ENCODE results near the gene ERCC6L2. TPM values are rescaled to one million over a fixed set of nuclear protein-coding genes. Genes with fewer than 3 reads are reported as not detected.

Gene ERCC6L2
- total and polyA plus RNA-seq, 9 of the 15 experiments (the other 6 are each of a cell fraction or from before 2014, with no cell fraction given) = 7.8 to 42.8 (median 23.6) TPM

GRCh38 chr9:95939472-95939871 lies 64.0 kb downstream of the ERCC6L2 start:
- intact Hi-C loops (cut with micrococcal nuclease) = no loop called here
- H3K9ac ChIP-seq (ENCODE audit: insufficient read depth in 1 of 2, low read depth in 2 of 2, low read length in 2 of 2) = no peak overlapping the region
- in situ Hi-C loops (cut with MboI) = no loop called here
- no peak overlapping the region for H3K4me3 ChIP-seq
- no peaks in the 10 kb centered on the region for H3K27me3 ChIP-seq (ENCODE audit: control insufficient read depth in 2 of 2, insufficient read depth in 2 of 2, low read length in 2 of 2)
- H3K4me2 ChIP-seq (ENCODE audit: insufficient read depth, low read length) = no peak overlapping the region
- no peaks in the 10 kb centered on the region for H3K9me3 ChIP-seq (replicated peaks; ENCODE audit: control insufficient read depth, insufficient read depth, low read depth, low read length)
- H3K36me3 ChIP-seq (ENCODE audit: control insufficient read depth, insufficient read depth, low read length) = peaks cover 22% of the 10 kb centered on the region; the same call in 2 of the 3 replicates
- no peaks in the 10 kb centered on the region; the same call in 2 of the 3 replicates for H3K79me2 ChIP-seq (ENCODE audit: control insufficient read depth, insufficient read depth, low read length)
- no peak for ATAC-seq
- H2AFZ ChIP-seq (ENCODE audit: low read depth, low read length) = no peak overlapping the region
- H3K4me1 ChIP-seq (replicated peaks in 1 of 2; ENCODE audit: control insufficient read depth in 2 of 2, insufficient read depth in 2 of 2, low read length in 2 of 2) = no peaks in the 10 kb centered on the region
- H3K9me1 ChIP-seq (ENCODE audit: control insufficient read depth, insufficient read depth, low read length) = no peaks in the 10 kb centered on the region
- ChIA-PET POLR2A (interaction anchor here (1.2 kb wide), 1 partner anchor 15 kb away, joined by 3 read pairs; no protein-coding TSS in a partner anchor), CTCF (ENCODE audit: low intra/inter-chr PET ratio) (no interaction called here)
- TF ChIP-seq ZFP30 (CRISPR knock-in tag; IDR thresholded peaks at IDR 0.05; ENCODE audit: borderline replicate concordance) (no peak), ZNF282 (CRISPR knock-in tag; IDR thresholded peaks at IDR 0.05) (no peak), ZNF316 (IDR thresholded peaks at IDR 0.05) (peak; percentile 54)
- no TSS peak for BruUV-seq (replicated peaks)
- H3K27ac ChIP-seq (ENCODE audit: extremely low read depth, low read depth, low read length) = no peak overlapping the region
- FAIRE-seq = peak; percentile 54
- no peaks in the 10 kb centered on the region for H4K20me1 ChIP-seq (replicated peaks; ENCODE audit: control insufficient read depth, insufficient read depth, low read length)
- 71% methylated on average over 1 of the region's 1 CpG for WGBS (ENCODE audit: insufficient coverage, low coverage, missing lambda C conversion rate)
- no peak for DNase-seq (ENCODE audit: extremely low read depth in 1 of 4, low spot score in 3 of 4)

- H4K20me1 ChIP-seq (replicated peaks; ENCODE audit: control insufficient read depth, insufficient read depth, low read length) = no peaks in the 10 kb centered on the region
- ChIA-PET POLR2A (no interaction called here), CTCF (ENCODE audit: low intra/inter-chr PET ratio) (no interaction called here)
- WGBS (ENCODE audit: insufficient coverage, low coverage, missing lambda C conversion rate) = 92% methylated on average over 2 of the region's 2 CpGs
- H3K4me3 ChIP-seq = no peak overlapping the region
- H3K9me1 ChIP-seq (ENCODE audit: control insufficient read depth, insufficient read depth, low read length) = no peaks in the 10 kb centered on the region
- FAIRE-seq (no peak), ATAC-seq (no peak), DNase-seq (ENCODE audit: extremely low read depth in 1 of 4, low spot score in 3 of 4) (no peak)
- H2AFZ ChIP-seq (ENCODE audit: low read depth, low read length) = no peak overlapping the region
- TF ChIP-seq SNIP1 (IDR thresholded peaks at IDR 0.05; ENCODE audit: low read depth) (no peak), CBX8 (IDR thresholded peaks at IDR 0.05; ENCODE audit: borderline replicate concordance, extremely low read depth, low read depth, low read length, poor library complexity, severe bottlenecking) (no peak), NR0B1 (IDR thresholded peaks at IDR 0.05; ENCODE audit: partially characterized antibody) (no peak), OTX1 (CRISPR knock-in tag; IDR thresholded peaks at IDR 0.05) (no peak), ZNF586 (CRISPR knock-in tag; conservative IDR thresholded peaks at IDR 0.05) (no peak)
- TF ChIP-seq, protein P1, sequence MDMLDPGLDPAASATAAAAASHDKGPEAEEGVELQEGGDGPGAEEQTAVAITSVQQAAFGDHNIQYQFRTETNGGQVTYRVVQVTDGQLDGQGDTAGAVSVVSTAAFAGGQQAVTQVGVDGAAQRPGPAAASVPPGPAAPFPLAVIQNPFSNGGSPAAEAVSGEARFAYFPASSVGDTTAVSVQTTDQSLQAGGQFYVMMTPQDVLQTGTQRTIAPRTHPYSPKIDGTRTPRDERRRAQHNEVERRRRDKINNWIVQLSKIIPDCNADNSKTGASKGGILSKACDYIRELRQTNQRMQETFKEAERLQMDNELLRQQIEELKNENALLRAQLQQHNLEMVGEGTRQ (CRISPR knock-in tag; IDR thresholded peaks at IDR 0.05) = no peak
- H3K9ac ChIP-seq (ENCODE audit: insufficient read depth in 1 of 2, low read depth in 2 of 2, low read length in 2 of 2) = no peak overlapping the region
- no peak overlapping the region for H3K27ac ChIP-seq (ENCODE audit: extremely low read depth, low read depth, low read length)
- no peaks in the 10 kb centered on the region for H3K27me3 ChIP-seq (ENCODE audit: control insufficient read depth in 2 of 2, insufficient read depth in 2 of 2, low read length in 2 of 2)
- intact Hi-C loops (cut with micrococcal nuclease) (no loop called here), in situ Hi-C loops (cut with MboI) (no loop called here)
- H3K79me2 ChIP-seq (ENCODE audit: control insufficient read depth, insufficient read depth, low read length) = no peaks in the 10 kb centered on the region; the same call in 2 of the 3 replicates
- peaks cover 22% of the 10 kb centered on the region; the same call in 2 of the 3 replicates for H3K36me3 ChIP-seq (ENCODE audit: control insufficient read depth, insufficient read depth, low read length)
- no peaks in the 10 kb centered on the region for H3K4me1 ChIP-seq (replicated peaks in 1 of 2; ENCODE audit: control insufficient read depth in 2 of 2, insufficient read depth in 2 of 2, low read length in 2 of 2)
- no peaks in the 10 kb centered on the region for H3K9me3 ChIP-seq (replicated peaks; ENCODE audit: control insufficient read depth, insufficient read depth, low read depth, low read length)
- H3K4me2 ChIP-seq (ENCODE audit: insufficient read depth, low read length) = no peak overlapping the region
- BruUV-seq (replicated peaks) = no TSS peak
These were observed 64.8 kb downstream of the ERCC6L2 start for GRCh38 chr9:95940265-95940664.

Data from K562 (cell line).